ENCODE results near the gene EXOC7. TPM values are rescaled to one million over a fixed set of nuclear protein-coding genes. Genes with fewer than 3 reads are reported as not detected.

The EXOC7 gene
- total RNA-seq, 1 donor from 2014 or later, result 145 TPM

DNA sequence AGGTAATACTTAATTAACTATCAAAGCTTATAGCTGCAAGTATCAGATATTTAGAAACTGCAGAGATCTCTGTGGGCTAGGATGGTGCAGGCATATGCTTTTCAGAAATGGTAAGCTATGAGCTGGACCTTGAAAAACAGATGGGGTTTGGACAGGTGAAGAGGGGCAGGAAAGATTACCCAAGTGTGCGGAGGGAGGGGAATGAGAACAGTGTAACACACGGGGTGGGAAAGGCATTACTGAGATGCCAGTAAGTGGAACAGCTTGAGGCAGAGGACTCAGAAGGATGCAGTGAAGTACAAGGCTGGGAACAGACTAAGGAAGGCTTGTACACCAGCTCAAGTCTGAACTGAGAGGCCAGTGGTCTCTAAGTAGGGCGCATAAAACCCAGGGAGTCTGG is 54.3 kb downstream of the EXOC7 start:
- Histone ChIP-seq H3K9me3 (ENCODE audit: insufficient read depth, low read depth, low read length) (no peaks in the 10 kb centered on the region), H3K4me2 (ENCODE audit: low read length) (no peak overlapping the region), H3K9ac (ENCODE audit: low read length) (no peak overlapping the region), H2AFZ (ENCODE audit: low read depth, low read length) (no peak overlapping the region), H4K20me1 (ENCODE audit: insufficient read depth, low read length) (peaks cover 55% of the 10 kb centered on the region), H3K27ac (ENCODE audit: low read depth, low read length) (peak overlapping the region; percentile 30), H3K27me3 (ENCODE audit: insufficient read depth, low read length) (no peaks in the 10 kb centered on the region), H3K79me2 (ENCODE audit: insufficient read depth, low read length) (peaks cover 19% of the 10 kb centered on the region), H3K4me3 (ENCODE audit: insufficient read depth, low read depth, low read length) (no peak overlapping the region), H3K4me1 (ENCODE audit: insufficient read depth, low read length) (peaks cover 34% of the 10 kb centered on the region), H3K36me3 (ENCODE audit: insufficient read depth, low read length) (peaks cover 36% of the 10 kb centered on the region)
- no peak for DNase-seq (ENCODE audit: low read depth)
- Mint-ChIP-seq H3K4me1 (ENCODE audit: low read depth, unreplicated experiment) (peaks cover 37% of the 10 kb centered on the region), H3K36me3 (ENCODE audit: low read depth, unreplicated experiment) (peaks cover 37% of the 10 kb centered on the region), H3K27ac (ENCODE audit: unreplicated experiment) (peak overlapping the region; percentile 16), H3K4me3 (ENCODE audit: unreplicated experiment) (no peak overlapping the region), H3K9me3 (ENCODE audit: unreplicated experiment) (no peaks in the 10 kb centered on the region), H3K27me3 (ENCODE audit: low read depth, unreplicated experiment) (no peaks in the 10 kb centered on the region)
- FAIRE-seq, result no peak
- TF ChIP-seq EZH2 (IDR thresholded peaks at IDR 0.05; ENCODE audit: insufficient read depth, low read length), result no peak
- TF ChIP-seq, protein P1, sequence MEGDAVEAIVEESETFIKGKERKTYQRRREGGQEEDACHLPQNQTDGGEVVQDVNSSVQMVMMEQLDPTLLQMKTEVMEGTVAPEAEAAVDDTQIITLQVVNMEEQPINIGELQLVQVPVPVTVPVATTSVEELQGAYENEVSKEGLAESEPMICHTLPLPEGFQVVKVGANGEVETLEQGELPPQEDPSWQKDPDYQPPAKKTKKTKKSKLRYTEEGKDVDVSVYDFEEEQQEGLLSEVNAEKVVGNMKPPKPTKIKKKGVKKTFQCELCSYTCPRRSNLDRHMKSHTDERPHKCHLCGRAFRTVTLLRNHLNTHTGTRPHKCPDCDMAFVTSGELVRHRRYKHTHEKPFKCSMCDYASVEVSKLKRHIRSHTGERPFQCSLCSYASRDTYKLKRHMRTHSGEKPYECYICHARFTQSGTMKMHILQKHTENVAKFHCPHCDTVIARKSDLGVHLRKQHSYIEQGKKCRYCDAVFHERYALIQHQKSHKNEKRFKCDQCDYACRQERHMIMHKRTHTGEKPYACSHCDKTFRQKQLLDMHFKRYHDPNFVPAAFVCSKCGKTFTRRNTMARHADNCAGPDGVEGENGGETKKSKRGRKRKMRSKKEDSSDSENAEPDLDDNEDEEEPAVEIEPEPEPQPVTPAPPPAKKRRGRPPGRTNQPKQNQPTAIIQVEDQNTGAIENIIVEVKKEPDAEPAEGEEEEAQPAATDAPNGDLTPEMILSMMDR (IDR thresholded peaks at IDR 0.05; ENCODE audit: insufficient read depth, low read depth, low read length), result no peak

- H3K27me3 ChIP-seq (ENCODE audit: insufficient read depth, low read length), result no peaks in the 10 kb centered on the region
- Mint-ChIP-seq H3K27ac (ENCODE audit: unreplicated experiment) (peak overlapping the region; percentile 16), H3K27me3 (ENCODE audit: low read depth, unreplicated experiment) (no peaks in the 10 kb centered on the region), H3K36me3 (ENCODE audit: low read depth, unreplicated experiment) (peaks cover 36% of the 10 kb centered on the region), H3K9me3 (ENCODE audit: unreplicated experiment) (no peaks in the 10 kb centered on the region), H3K4me1 (ENCODE audit: low read depth, unreplicated experiment) (peaks cover 31% of the 10 kb centered on the region), H3K4me3 (ENCODE audit: unreplicated experiment) (no peak overlapping the region)
- H3K79me2 ChIP-seq (ENCODE audit: insufficient read depth, low read length), result peaks cover 19% of the 10 kb centered on the region
- H3K27ac ChIP-seq (ENCODE audit: low read depth, low read length), result peak overlapping the region; percentile 30
- H3K36me3 ChIP-seq (ENCODE audit: insufficient read depth, low read length), result peaks cover 41% of the 10 kb centered on the region
- DNase-seq (ENCODE audit: low read depth) (peak; percentile 56), FAIRE-seq (no peak)
- no peaks in the 10 kb centered on the region for H3K9me3 ChIP-seq (ENCODE audit: insufficient read depth, low read depth, low read length)
- peaks cover 55% of the 10 kb centered on the region for H4K20me1 ChIP-seq (ENCODE audit: insufficient read depth, low read length)
- H3K4me1 ChIP-seq (ENCODE audit: insufficient read depth, low read length), result peaks cover 29% of the 10 kb centered on the region
- H3K4me3 ChIP-seq (ENCODE audit: insufficient read depth, low read depth, low read length), result no peak overlapping the region
- H2AFZ ChIP-seq (ENCODE audit: low read depth, low read length), result no peak overlapping the region
- TF ChIP-seq EZH2 (IDR thresholded peaks at IDR 0.05; ENCODE audit: insufficient read depth, low read length), result no peak
- TF ChIP-seq, protein P1 (IDR thresholded peaks at IDR 0.05; ENCODE audit: insufficient read depth, low read depth, low read length), result no peak
- no peak overlapping the region for H3K9ac ChIP-seq (ENCODE audit: low read length)
- peak overlapping the region; percentile 2 for H3K4me2 ChIP-seq (ENCODE audit: low read length)
Observed at GRCh38 chr17:76048711-76049110, 54.9 kb downstream of the EXOC7 start.

DNA sequence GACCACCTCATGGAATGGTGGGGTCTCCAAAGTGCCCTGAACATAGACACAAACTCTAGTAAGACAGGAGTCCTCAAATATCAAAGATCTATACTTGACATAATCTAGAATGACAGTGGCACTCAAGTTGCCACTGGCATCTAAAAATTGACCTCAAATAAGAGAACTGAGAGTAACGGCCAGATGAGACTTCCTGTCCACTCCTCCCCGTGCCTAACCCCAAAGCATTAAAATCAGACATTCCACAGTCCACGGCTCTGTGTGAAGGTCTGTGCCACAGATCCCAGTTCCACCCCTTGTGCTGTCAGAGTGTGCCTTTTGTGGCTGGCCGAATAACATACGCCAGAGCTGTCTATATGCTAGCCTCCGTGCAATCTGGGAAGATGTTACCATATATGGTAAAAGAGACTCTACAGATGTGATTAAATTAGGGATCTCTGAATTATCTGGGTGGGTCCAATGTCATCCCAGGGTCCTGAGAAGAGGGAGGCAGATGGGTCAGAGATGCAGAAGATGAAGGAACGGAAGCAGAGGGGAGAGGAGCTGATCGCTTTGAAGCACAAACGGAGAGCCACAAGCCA is 55.5 kb downstream of the EXOC7 start:
- Histone ChIP-seq H3K4me3 (ENCODE audit: insufficient read depth, low read depth, low read length) (no peak overlapping the region), H3K27ac (ENCODE audit: low read depth, low read length) (peak overlapping the region; percentile 30), H3K9ac (ENCODE audit: low read length) (peak overlapping the region; percentile 6), H3K36me3 (ENCODE audit: insufficient read depth, low read length) (peaks cover 47% of the 10 kb centered on the region), H3K4me2 (ENCODE audit: low read length) (peak overlapping the region; percentile 2), H3K4me1 (ENCODE audit: insufficient read depth, low read length) (peaks cover 24% of the 10 kb centered on the region), H3K9me3 (ENCODE audit: insufficient read depth, low read depth, low read length) (no peaks in the 10 kb centered on the region), H3K79me2 (ENCODE audit: insufficient read depth, low read length) (peaks cover 15% of the 10 kb centered on the region), H2AFZ (ENCODE audit: low read depth, low read length) (no peak overlapping the region), H4K20me1 (ENCODE audit: insufficient read depth, low read length) (peaks cover 56% of the 10 kb centered on the region), H3K27me3 (ENCODE audit: insufficient read depth, low read length) (no peaks in the 10 kb centered on the region)
- TF ChIP-seq, protein P1 (IDR thresholded peaks at IDR 0.05; ENCODE audit: insufficient read depth, low read depth, low read length), result no peak
- no peak for TF ChIP-seq EZH2 (IDR thresholded peaks at IDR 0.05; ENCODE audit: insufficient read depth, low read length)
- Mint-ChIP-seq H3K9me3 (ENCODE audit: unreplicated experiment) (no peaks in the 10 kb centered on the region), H3K27ac (ENCODE audit: unreplicated experiment) (peak overlapping the region; percentile 41), H3K4me1 (ENCODE audit: low read depth, unreplicated experiment) (peaks cover 26% of the 10 kb centered on the region), H3K4me3 (ENCODE audit: unreplicated experiment) (no peak overlapping the region), H3K27me3 (ENCODE audit: low read depth, unreplicated experiment) (no peaks in the 10 kb centered on the region), H3K36me3 (ENCODE audit: low read depth, unreplicated experiment) (peaks cover 37% of the 10 kb centered on the region)
- no peak for DNase-seq (ENCODE audit: low read depth)
- no peak for FAIRE-seq
